WTC11 (cell line): ENCODE data around the gene SELENON.

Experiments
- CREM ChIP-seq: sonication (generic); formaldehyde crosslinking; IDR thresholded peaks from 2 replicates; pipeline ENCODE4 v1.8.1; 2022; ENCODE audit warnings: mild to moderate bottlenecking, missing genetic modification reagents, moderate library complexity
- CTCF ChIP-seq: fragments of 200-600 bp; IDR thresholded peaks from 2 replicates; pipeline ENCODE4 v1.8.0; 2022; ENCODE audit warnings: antibody characterized with exemption
- E2F5 ChIP-seq: sonication (generic); formaldehyde crosslinking; IDR thresholded peaks from 2 replicates; pipeline ENCODE4 v1.8.1; 2022; ENCODE audit warnings: mild to moderate bottlenecking, moderate library complexity, missing genetic modification reagents
- GTF2I ChIP-seq: fragments of 250-450 bp; sonication (Bioruptor Pico); conservative IDR thresholded peaks from 2 replicates; pipeline ENCODE4 v1.4.0; 2021; ENCODE audit warnings: mild to moderate bottlenecking
- KAT7 ChIP-seq: sonication (generic); formaldehyde crosslinking; IDR thresholded peaks from 2 replicates; pipeline ENCODE4 v1.8.1; 2023; ENCODE audit warnings: missing genetic modification reagents, mild to moderate bottlenecking, borderline replicate concordance
- NFYB ChIP-seq: sonication (generic); formaldehyde crosslinking; conservative IDR thresholded peaks from 2 replicates; pipeline ENCODE4 v1.8.0; 2022; ENCODE audit warnings: low read depth, missing genetic modification reagents
- PREB ChIP-seq: sonication (generic); formaldehyde crosslinking; IDR thresholded peaks from 2 replicates; pipeline ENCODE4 v1.8.1; 2022; ENCODE audit warnings: mild to moderate bottlenecking, missing genetic modification reagents, moderate library complexity, borderline replicate concordance
- ZNF121 ChIP-seq: sonication (generic); formaldehyde crosslinking; IDR thresholded peaks from 2 replicates; pipeline ENCODE4 v1.8.0; 2023; ENCODE audit warnings: missing genetic modification reagents
- TF ChIP-seq, protein P1 (sequence below): fragments of 250-450 bp; sonication (Bioruptor Pico); IDR thresholded peaks from 2 replicates; pipeline ENCODE4 v1.9.0; 2021; ENCODE audit warnings: mild to moderate bottlenecking
- TF ChIP-seq, protein P2 (sequence below): sonication (generic); formaldehyde crosslinking; conservative IDR thresholded peaks from 2 replicates; pipeline ENCODE4 v1.8.1; 2022; ENCODE audit warnings: mild to moderate bottlenecking, missing genetic modification reagents
- TF ChIP-seq, protein P3 (sequence below): sonication (generic); formaldehyde crosslinking; IDR thresholded peaks from 2 replicates; pipeline ENCODE4 v1.8.0; 2022; ENCODE audit warnings: mild to moderate bottlenecking, missing genetic modification reagents

DNA sequence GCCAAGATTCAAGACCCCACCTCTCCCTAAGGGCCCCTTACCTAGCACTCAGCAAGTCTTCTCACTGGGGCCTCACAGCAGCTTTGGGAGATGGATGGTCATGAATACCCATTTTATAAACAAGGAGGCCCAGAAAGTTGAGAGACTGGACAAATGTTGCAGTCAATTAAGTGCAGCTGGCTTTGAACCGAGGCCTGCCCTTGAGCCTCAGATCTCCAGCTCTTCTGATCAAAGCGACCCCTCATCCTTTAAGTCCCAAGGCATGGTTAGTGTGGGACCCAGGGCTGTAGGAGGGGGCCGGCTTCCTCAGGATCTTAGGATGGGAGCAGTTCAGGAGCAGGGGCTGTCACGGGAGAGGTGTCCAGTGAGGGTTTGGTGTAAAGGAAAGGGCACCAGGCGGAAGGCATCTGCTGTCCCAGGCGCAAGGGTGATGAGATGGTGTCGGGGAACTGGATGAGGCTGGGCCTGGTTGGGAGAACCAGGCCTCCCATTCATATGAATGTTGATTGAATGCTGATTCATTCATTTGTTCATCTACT is 14.6 kb downstream of the SELENON start:
- no peak for TF ChIP-seq CTCF
- TF ChIP-seq KAT7 (CRISPR knock-in tag): no peak
- TF ChIP-seq, protein P1, sequence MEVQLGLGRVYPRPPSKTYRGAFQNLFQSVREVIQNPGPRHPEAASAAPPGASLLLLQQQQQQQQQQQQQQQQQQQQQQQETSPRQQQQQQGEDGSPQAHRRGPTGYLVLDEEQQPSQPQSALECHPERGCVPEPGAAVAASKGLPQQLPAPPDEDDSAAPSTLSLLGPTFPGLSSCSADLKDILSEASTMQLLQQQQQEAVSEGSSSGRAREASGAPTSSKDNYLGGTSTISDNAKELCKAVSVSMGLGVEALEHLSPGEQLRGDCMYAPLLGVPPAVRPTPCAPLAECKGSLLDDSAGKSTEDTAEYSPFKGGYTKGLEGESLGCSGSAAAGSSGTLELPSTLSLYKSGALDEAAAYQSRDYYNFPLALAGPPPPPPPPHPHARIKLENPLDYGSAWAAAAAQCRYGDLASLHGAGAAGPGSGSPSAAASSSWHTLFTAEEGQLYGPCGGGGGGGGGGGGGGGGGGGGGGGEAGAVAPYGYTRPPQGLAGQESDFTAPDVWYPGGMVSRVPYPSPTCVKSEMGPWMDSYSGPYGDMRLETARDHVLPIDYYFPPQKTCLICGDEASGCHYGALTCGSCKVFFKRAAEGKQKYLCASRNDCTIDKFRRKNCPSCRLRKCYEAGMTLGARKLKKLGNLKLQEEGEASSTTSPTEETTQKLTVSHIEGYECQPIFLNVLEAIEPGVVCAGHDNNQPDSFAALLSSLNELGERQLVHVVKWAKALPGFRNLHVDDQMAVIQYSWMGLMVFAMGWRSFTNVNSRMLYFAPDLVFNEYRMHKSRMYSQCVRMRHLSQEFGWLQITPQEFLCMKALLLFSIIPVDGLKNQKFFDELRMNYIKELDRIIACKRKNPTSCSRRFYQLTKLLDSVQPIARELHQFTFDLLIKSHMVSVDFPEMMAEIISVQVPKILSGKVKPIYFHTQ (CRISPR knock-in tag): no peak
- TF ChIP-seq, protein P2, sequence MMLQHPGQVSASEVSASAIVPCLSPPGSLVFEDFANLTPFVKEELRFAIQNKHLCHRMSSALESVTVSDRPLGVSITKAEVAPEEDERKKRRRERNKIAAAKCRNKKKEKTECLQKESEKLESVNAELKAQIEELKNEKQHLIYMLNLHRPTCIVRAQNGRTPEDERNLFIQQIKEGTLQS (CRISPR knock-in tag): no peak
- TF ChIP-seq ZNF121 (CRISPR knock-in tag): no peak
- no peak for TF ChIP-seq CREM (CRISPR knock-in tag)
- no peak for TF ChIP-seq E2F5 (CRISPR knock-in tag)
- TF ChIP-seq NFYB (CRISPR knock-in tag): no peak
- no peak for TF ChIP-seq GTF2I (CRISPR knock-in tag)
- TF ChIP-seq, protein P3, sequence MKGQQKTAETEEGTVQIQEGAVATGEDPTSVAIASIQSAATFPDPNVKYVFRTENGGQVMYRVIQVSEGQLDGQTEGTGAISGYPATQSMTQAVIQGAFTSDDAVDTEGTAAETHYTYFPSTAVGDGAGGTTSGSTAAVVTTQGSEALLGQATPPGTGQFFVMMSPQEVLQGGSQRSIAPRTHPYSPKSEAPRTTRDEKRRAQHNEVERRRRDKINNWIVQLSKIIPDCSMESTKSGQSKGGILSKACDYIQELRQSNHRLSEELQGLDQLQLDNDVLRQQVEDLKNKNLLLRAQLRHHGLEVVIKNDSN (CRISPR knock-in tag): no peak
- TF ChIP-seq PREB (CRISPR knock-in tag): no peak
